GM19468 (cell line): ENCODE measurements around the gene AWAT2.

Experiments
- ATAC-seq: cut with Tn5 transposase; IDR thresholded peaks from one replicate; pipeline ENCODE4 v1.9.1; 2021; ENCODE audit warnings: mild to moderate bottlenecking, moderate library complexity, moderate number of reproducible peaks; ENCODE audit not compliant: unreplicated experiment; ENCODE audit errors: extremely low read depth

AWAT2 gene

GRCh38 chrX:70049925-70050324 lies at the start of gene AWAT2:
Gene AWAT2 (minus strand): TSS chrX:70049938. CDS start chrX:70049932, 6 bp downstream.
- no peak for ATAC-seq

- no peak for ATAC-seq
These were observed 46.3 kb upstream of the AWAT2 start for GRCh38 chrX:70096052-70096451.

- ATAC-seq = no peak
These were observed 42.5 kb upstream of the AWAT2 start for GRCh38 chrX:70092247-70092646.

GRCh38 chrX:70089604-70090297 lies 40.0 kb upstream of the AWAT2 start:
- no peak for ATAC-seq

- no peak for ATAC-seq
These were observed 39.0 kb upstream of the AWAT2 start for GRCh38 chrX:70088751-70089150.

GRCh38 chrX:70087857-70088630 lies 38.3 kb upstream of the AWAT2 start:
- no peak for ATAC-seq

- ATAC-seq = no peak
These were observed 35.0 kb upstream of the AWAT2 start for GRCh38 chrX:70084592-70085240.

- no peak for ATAC-seq
These were observed 33.0 kb upstream of the AWAT2 start for GRCh38 chrX:70082723-70083122.

GRCh38 chrX:70079870-70080269 lies 30.1 kb upstream of the AWAT2 start:
- ATAC-seq = no peak

GRCh38 chrX:70079297-70079696 lies 29.6 kb upstream of the AWAT2 start:
- no peak for ATAC-seq

- ATAC-seq = no peak
These were observed 16.9 kb upstream of the AWAT2 start for GRCh38 chrX:70066646-70067045.

GRCh38 chrX:70062961-70063550 lies 13.3 kb upstream of the AWAT2 start:
- ATAC-seq = no peak

GRCh38 chrX:70062076-70062475 lies 12.3 kb upstream of the AWAT2 start, which contains the start of gene OTUD6A:
Gene OTUD6A (plus strand): TSS chrX:70062457. CDS start chrX:70062525, 68 bp downstream.
- no peak for ATAC-seq

- no peak for ATAC-seq
These were observed 4.7 kb upstream of the AWAT2 start for GRCh38 chrX:70054391-70054790.

GRCh38 chrX:70052895-70053615 lies 3.3 kb upstream of the AWAT2 start:
- ATAC-seq = no peak

GRCh38 chrX:70049406-70049805 lies 332 bp downstream of the AWAT2 start:
- ATAC-seq = no peak

GRCh38 chrX:70046978-70047377 lies 2.8 kb downstream of the AWAT2 start:
- no peak for ATAC-seq

GRCh38 chrX:70044541-70045245 lies 5.0 kb downstream of the AWAT2 start:
- ATAC-seq = no peak

GRCh38 chrX:70043685-70044084 lies 6.1 kb downstream of the AWAT2 start:
- ATAC-seq = no peak
